Measurements from ENCODE around the gene FBXL20. TPM values are rescaled to one million over a fixed set of nuclear protein-coding genes. Genes with fewer than 3 reads are reported as not detected.
"Not testable (repeated sequence)": the region's sequence is repeated elsewhere in the genome, so short reads cannot be mapped to it uniquely, and the experiment has no call there.

FBXL20 gene
- total RNA-seq, 1 experiment from 2014 or later, result 4.7 TPM

GRCh38 chr17:39250076-39250475 is 151.3 kb downstream of the FBXL20 start:
- not testable (repeated sequence) for DNase-seq (ENCODE audit: low spot score)

- DNase-seq (ENCODE audit: low spot score), result no peak
Observed at GRCh38 chr17:39246274-39246673, 155.2 kb downstream of the FBXL20 start.

- DNase-seq (ENCODE audit: low spot score), result peak; percentile 95
Observed at GRCh38 chr17:39244600-39245570, 156.5 kb downstream of the FBXL20 start.

- no peak for DNase-seq (ENCODE audit: low spot score)
Observed at GRCh38 chr17:39244016-39244599, 157.3 kb downstream of the FBXL20 start.

- DNase-seq (ENCODE audit: low spot score), result no peak
Observed at GRCh38 chr17:39243155-39243554, 158.3 kb downstream of the FBXL20 start.

- DNase-seq (ENCODE audit: low spot score), result no peak
Observed at GRCh38 chr17:39240631-39241030, 160.8 kb downstream of the FBXL20 start.

GRCh38 chr17:39239640-39240314 is 161.6 kb downstream of the FBXL20 start:
- DNase-seq (ENCODE audit: low spot score), result peak; percentile 85

GRCh38 chr17:39238311-39238972 is 163.0 kb downstream of the FBXL20 start:
- peak; percentile 91 for DNase-seq (ENCODE audit: low spot score)

GRCh38 chr17:39237586-39237985 is 163.8 kb downstream of the FBXL20 start:
- DNase-seq (ENCODE audit: low spot score), result peak; percentile 40

- peak; percentile 60 for DNase-seq (ENCODE audit: low spot score)
Observed at GRCh38 chr17:39236981-39237441, 164.4 kb downstream of the FBXL20 start.

- DNase-seq (ENCODE audit: low spot score), result peak; percentile 16
Observed at GRCh38 chr17:39236450-39236927, 164.9 kb downstream of the FBXL20 start.

- peak; percentile 71 for DNase-seq (ENCODE audit: low spot score)
Observed at GRCh38 chr17:39235555-39236449, 165.6 kb downstream of the FBXL20 start.

GRCh38 chr17:39231591-39232551 is 169.6 kb downstream of the FBXL20 start:
- no peak for DNase-seq (ENCODE audit: low spot score)

GRCh38 chr17:39231091-39231561 is 170.3 kb downstream of the FBXL20 start:
- DNase-seq (ENCODE audit: low spot score), result no peak

- DNase-seq (ENCODE audit: low spot score), result no peak
Observed at GRCh38 chr17:39230361-39230760, 171.1 kb downstream of the FBXL20 start.

GRCh38 chr17:39229274-39229913 is 172.0 kb downstream of the FBXL20 start:
- no peak for DNase-seq (ENCODE audit: low spot score)

GRCh38 chr17:39227364-39227919 is 174.0 kb downstream of the FBXL20 start:
- DNase-seq (ENCODE audit: low spot score), result no peak

Measured in HT-29 (cell line).